GM12878 (cell line): ENCODE results near the gene GNPTAB. TPM values are rescaled to one million over a fixed set of nuclear protein-coding genes. Genes with fewer than 3 reads are reported as not detected.

ENCODE experiments used
- ATAC-seq: fragments of 200-7000 bp; cut with Tn5 transposase; 3 replicates; pipeline ENCODE4 v1.9.1; 2020; ENCODE audit warnings: mild to moderate bottlenecking, moderate library complexity
- BruUV-seq: library from RNA; stranded (reverse); fragments of 400-500 nt; replicated peaks from 2 replicates; lab custom pipeline; 2021; lab: Mats Ljungman, UMichigan
- CTCF ChIA-PET: fragments of 300-600 bp; sonication (Branson Sonifier 250); formaldehyde crosslinking; extraction: SDS; loops from one replicate; lab custom pipeline; 2021; ENCODE audit warnings: inconsistent platforms; lab: Yijun Ruan, JAX
- POLR2A ChIA-PET: fragments of 350-600 bp; formaldehyde crosslinking; extraction: SDS; loops from one replicate; lab custom pipeline; 2021; ENCODE audit warnings: inconsistent platforms; lab: Charles Lee
- RAD21 ChIA-PET: fragments of 300-600 bp; sonication (Branson Sonifier 250); formaldehyde crosslinking; loops from one replicate; lab custom pipeline; 2023; ENCODE audit warnings: antibody characterized with exemption; ENCODE audit not compliant: unreplicated experiment; lab: Charles Lee
- SMC1A ChIA-PET: fragments of 300-600 bp; sonication (Branson Sonifier 250); formaldehyde crosslinking; loops from one replicate; lab custom pipeline; 2023; ENCODE audit not compliant: unreplicated experiment, uncharacterized antibody; lab: Charles Lee
- DNase-seq: peaks from one replicate; pipeline ENCODE4 v3.0.0-alpha.2; 2011; ENCODE audit warnings: low read depth, low spot score
- FAIRE-seq: peaks from 3 replicates; lab custom pipeline; 2011; peaks lifted over from hg19 to GRCh38; lab: Jason Lieb, UNC
- H2AFZ ChIP-seq: 2 replicates; pipeline ENCODE4 v1.6.0; 2011; ENCODE audit warnings: low read depth, low read length, control low read depth; ENCODE audit not compliant: control insufficient read depth
- H3K27ac ChIP-seq: 2 replicates; pipeline ENCODE4 v1.5.1; 2011; ENCODE audit warnings: control low read depth; ENCODE audit not compliant: control insufficient read depth, insufficient read depth
- H3K27me3 ChIP-seq, 2 experiments: replicated peaks in 1 of 2; 2 replicates each; pipeline versions ENCODE4 v1.6.0 to v1.6.1; 2011; ENCODE audit warnings: low read length in 1 of 2; ENCODE audit not compliant: control insufficient read depth in 2 of 2, insufficient read depth in 2 of 2
- H3K36me3 ChIP-seq, 2 experiments: 2 replicates each; pipeline ENCODE4 v1.5.1; 2011; ENCODE audit warnings: low read length in 1 of 2; ENCODE audit not compliant: control insufficient read depth in 2 of 2, insufficient read depth in 2 of 2
- H3K4me1 ChIP-seq: 2 replicates; pipeline ENCODE4 v1.6.1; 2011; ENCODE audit warnings: mild to moderate bottlenecking, low read length, moderate library complexity, mixed read lengths; ENCODE audit not compliant: control insufficient read depth, insufficient read depth
- H3K4me2 ChIP-seq: 2 replicates; pipeline ENCODE4 v1.6.0; 2011; ENCODE audit warnings: control low read depth; ENCODE audit not compliant: control insufficient read depth, insufficient read depth
- H3K4me3 ChIP-seq: fragments of 200-600 bp; sonication (generic); 2 replicates; pipeline ENCODE4 v1.5.1; 2016
- H3K79me2 ChIP-seq: 2 replicates; pipeline ENCODE4 v1.6.0; 2011; ENCODE audit warnings: low read length; ENCODE audit not compliant: control insufficient read depth, insufficient read depth
- H3K9ac ChIP-seq: 2 replicates; pipeline ENCODE4 v1.8.0; 2011; ENCODE audit warnings: low read length, control low read depth, mixed read lengths; ENCODE audit not compliant: control insufficient read depth, insufficient read depth
- H3K9me3 ChIP-seq: replicated peaks from 3 replicates; pipeline ENCODE4 v1.5.1; 2011; ENCODE audit warnings: mild to moderate bottlenecking, low read length; ENCODE audit not compliant: control insufficient read depth, insufficient read depth
- H4K20me1 ChIP-seq: 2 replicates; pipeline ENCODE4 v1.6.0; 2011; ENCODE audit not compliant: control insufficient read depth, insufficient read depth
- BRCA1 ChIP-seq: IDR thresholded peaks from 2 replicates; pipeline ENCODE4 v1.6.1; 2011; ENCODE audit warnings: low read depth, low read length, improper control_type of control experiment
- CEBPB ChIP-seq, 2 experiments: fragments of 150-350 bp in 1 of 2; IDR thresholded peaks; 2 replicates each; pipeline ENCODE4 v1.6.1; 2012 to 2014; ENCODE audit warnings: low read depth in 2 of 2, low read length in 2 of 2, borderline replicate concordance in 1 of 2, inconsistent platforms in 1 of 2
- CUX1 ChIP-seq: IDR thresholded peaks from 2 replicates; pipeline ENCODE4 v1.6.1; 2012; ENCODE audit warnings: improper control_type of control experiment, low read depth, low read length; ENCODE audit not compliant: insufficient replicate concordance
- ESRRA ChIP-seq: IDR thresholded peaks from 2 replicates; pipeline ENCODE4 v1.6.1; 2012; ENCODE audit warnings: mild to moderate bottlenecking, low read length, improper control_type of control experiment
- ETV6 ChIP-seq, 2 experiments: fragments of 450-650 bp in 1 of 2; IDR thresholded peaks in 1 of 2; conservative IDR thresholded peaks in 1 of 2; 2 replicates each; pipeline ENCODE4 v1.6.1; 2014; ENCODE audit warnings: antibody characterized with exemption in 1 of 2, borderline replicate concordance in 1 of 2, low read depth in 1 of 2, mild to moderate bottlenecking in 1 of 2, moderate library complexity in 1 of 2
- FOXK2 ChIP-seq: fragments of 450-650 bp; IDR thresholded peaks from 2 replicates; pipeline ENCODE4 v1.6.1; 2017; ENCODE audit warnings: mild to moderate bottlenecking, moderate library complexity
- HCFC1 ChIP-seq: fragments of 150-350 bp; IDR thresholded peaks from 2 replicates; pipeline ENCODE4 v1.6.1; 2014; ENCODE audit warnings: low read length
- HDAC2 ChIP-seq: fragments of 200-600 bp; sonication (generic); IDR thresholded peaks from 2 replicates; pipeline ENCODE4 v1.6.1; 2017
- LARP7 ChIP-seq: fragments of 450-650 bp; IDR thresholded peaks from 2 replicates; pipeline ENCODE4 v1.6.1; 2017; ENCODE audit warnings: mild to moderate bottlenecking
- MYB ChIP-seq: fragments of 150-350 bp; IDR thresholded peaks from 2 replicates; pipeline ENCODE4 v1.6.1; 2014; ENCODE audit warnings: mild to moderate bottlenecking, low read depth, low read length, borderline replicate concordance
- MYC ChIP-seq: IDR thresholded peaks from 2 replicates; pipeline ENCODE4 v1.6.1; 2011; ENCODE audit warnings: mild to moderate bottlenecking, low read length, moderate library complexity, inconsistent platforms; ENCODE audit not compliant: insufficient read depth, insufficient replicate concordance, insufficient read length, severe bottlenecking
- NFXL1 ChIP-seq: fragments of 450-650 bp; IDR thresholded peaks from 2 replicates; pipeline ENCODE4 v1.6.1; 2017; ENCODE audit warnings: antibody characterized with exemption, mild to moderate bottlenecking, borderline replicate concordance
- RAD21 ChIP-seq: IDR thresholded peaks from 2 replicates; pipeline ENCODE4 v1.6.1; 2011; ENCODE audit warnings: mild to moderate bottlenecking, low read depth, low read length, moderate library complexity; ENCODE audit not compliant: insufficient read depth
- RB1 ChIP-seq: fragments of 450-650 bp; formaldehyde crosslinking; IDR thresholded peaks from 2 replicates; pipeline ENCODE4 v1.6.1; 2017; ENCODE audit warnings: mild to moderate bottlenecking, borderline replicate concordance
- RELB ChIP-seq: fragments of 450-650 bp; IDR thresholded peaks from 2 replicates; pipeline ENCODE4 v1.6.1; 2017; ENCODE audit warnings: low read depth, mild to moderate bottlenecking, moderate library complexity
- SMAD5 ChIP-seq: IDR thresholded peaks from 2 replicates; pipeline ENCODE4 v1.6.1; 2016; ENCODE audit warnings: antibody characterized with exemption, low read depth
- SMC3 ChIP-seq: IDR thresholded peaks from 2 replicates; pipeline ENCODE4 v1.6.1; 2011; ENCODE audit warnings: low read length, improper control_type of control experiment, borderline replicate concordance
- SUZ12 ChIP-seq: fragments of 200-600 bp; sonication (generic); IDR thresholded peaks from one replicate; pipeline ENCODE4 v1.6.1; 2018; ENCODE audit warnings: antibody characterized with exemption, mild to moderate bottlenecking; ENCODE audit not compliant: unreplicated experiment
- YBX1 ChIP-seq: fragments of 450-650 bp; IDR thresholded peaks from 2 replicates; pipeline ENCODE4 v1.6.1; 2016; ENCODE audit warnings: antibody characterized with exemption
- WGBS: methylation state at CpG from one replicate; pipeline ENCODE4 v1.1.6; 2016; ENCODE audit warnings: low lambda C conversion rate; ENCODE audit not compliant: insufficient replicate concordance, insufficient coverage; ENCODE audit errors: missing lambda C conversion rate; 5-methylcytosine and 5-hydroxymethylcytosine counted together
- in situ Hi-C: fragments of 300-500 bp; cut with MboI; formaldehyde crosslinking; loops from 9 replicates; pipeline ENCODE4 v1.14.3; 2018; ENCODE audit warnings: mixed read lengths
- intact Hi-C: fragments of 100-400 bp; cut with micrococcal nuclease; formaldehyde crosslinking; loops from one replicate; pipeline ENCODE4 v1.14.2; 2022; ENCODE audit not compliant: unreplicated experiment
- polyA plus RNA-seq, 11 experiments: library from polyadenylated mRNA; depleted of rRNA in 4 of 11; unstranded in 6 of 11; stranded (reverse) in 5 of 11; fragments of >200 nt; fragmentation: Nextera tagmentation in 4 of 11; fragmentation: Illumina TruSeq in 1 of 11; extraction: Ambion mirVana in 4 of 11; extraction: Trizol in 1 of 11; gene quantifications; 1 replicate in 1 of 11; 2 replicates in 10 of 11; pipeline versions ENCODE4 v1.2.1 to v1.2.3, GENCODE V29; 2011 to 2016; ENCODE audit warnings: inconsistent platforms in 2 of 11, missing spikeins in 2 of 11, low read depth in 1 of 11
- total RNA-seq, 4 experiments: library from RNA; depleted of rRNA in 3 of 4; stranded (reverse); fragments of >200 nt in 3 of 4; fragmentation: Illumina TruSeq in 1 of 4; extraction: Trizol in 1 of 4; gene quantifications; 2 replicates each; pipeline versions ENCODE4 v1.2.1 to v1.2.3, GENCODE V29; 2013 to 2021

The GNPTAB gene
- total and polyA plus RNA-seq, 10 of the 15 experiments (the other 5 are each of a cell fraction or from before 2014, with no cell fraction given), result 9.8 to 38.9 (median 35.3) TPM

- TF ChIP-seq FOXK2 (no peak), ESRRA (no peak), MYB (no peak), RAD21 (no peak), RB1 (no peak), RELB (no peak), SMAD5 (no peak), BRCA1 (no peak), MYC (no peak), CEBPB (IDR thresholded peaks at IDR 0.05; ENCODE audit: borderline replicate concordance in 1 of 2, low read depth in 2 of 2, low read length in 2 of 2) (no peak)
Observed at GRCh38 chr12:101746661-101747060, 84.1 kb downstream of the GNPTAB start (continued).

- no peak overlapping the region for H2AFZ ChIP-seq
- no peaks in the 10 kb centered on the region for H3K27me3 ChIP-seq
- no TSS peak for BruUV-seq
- H3K79me2 ChIP-seq, result no peaks in the 10 kb centered on the region
- 93% methylated on average over 1 of the region's 1 CpG for WGBS
- ChIA-PET SMC1A (interaction anchor here (0.9 to 2.4 kb wide), 5 partner anchors 10 to 331 kb away, joined by 3 to 10 read pairs (median 3); no protein-coding TSS in a partner anchor), CTCF (interaction anchor here (1.1 to 2.4 kb wide), 4 partner anchors 10 to 84 kb away, joined by 3 to 12 read pairs (median 6); partner anchors contain the start of gene GNPTAB), RAD21 (interaction anchor here (1.2 kb wide), 1 partner anchor 94 kb away, joined by 3 read pairs; no protein-coding TSS in a partner anchor), POLR2A (no interaction called here)
- intact Hi-C loops (no loop called here), in situ Hi-C loops (no loop called here)
- no peak for FAIRE-seq
- peaks cover 17% of the 10 kb centered on the region for H3K4me1 ChIP-seq
- no peak for DNase-seq
- H4K20me1 ChIP-seq, result no peaks in the 10 kb centered on the region
- H3K4me2 ChIP-seq, result no peak overlapping the region
- H3K36me3 ChIP-seq, result peaks cover 5 to 17% of the 10 kb centered on the region in 2 experiments
- no peak for ATAC-seq
- no peak overlapping the region for H3K27ac ChIP-seq
- no peaks in the 10 kb centered on the region for H3K9me3 ChIP-seq
- no peak overlapping the region for H3K4me3 ChIP-seq
- H3K9ac ChIP-seq, result no peak overlapping the region
- TF ChIP-seq LARP7 (no peak), ETV6 (conservative IDR thresholded peaks at IDR 0.05 in 1 of 2, IDR thresholded peaks at IDR 0.05 in 1 of 2; ENCODE audit: borderline replicate concordance in 1 of 2, low read depth in 1 of 2) (no peak), YBX1 (no peak), NFXL1 (no peak), HDAC2 (no peak), HCFC1 (no peak), SMC3 (no peak), CUX1 (no peak), SUZ12 (no peak)
Observed at GRCh38 chr12:101746196-101746595, 84.6 kb downstream of the GNPTAB start.
